HG03342 (cell line): ENCODE results near the gene CYBB.
A peak's percentile ranks its signal among the peaks of the same experiment; 100 is the strongest.

Experiments used
- ATAC-seq: cut with Tn5 transposase; IDR thresholded peaks from one replicate; pipeline ENCODE4 v1.9.1; 2021; ENCODE audit warnings: mild to moderate bottlenecking, moderate library complexity; ENCODE audit not compliant: unreplicated experiment

Gene CYBB

DNA sequence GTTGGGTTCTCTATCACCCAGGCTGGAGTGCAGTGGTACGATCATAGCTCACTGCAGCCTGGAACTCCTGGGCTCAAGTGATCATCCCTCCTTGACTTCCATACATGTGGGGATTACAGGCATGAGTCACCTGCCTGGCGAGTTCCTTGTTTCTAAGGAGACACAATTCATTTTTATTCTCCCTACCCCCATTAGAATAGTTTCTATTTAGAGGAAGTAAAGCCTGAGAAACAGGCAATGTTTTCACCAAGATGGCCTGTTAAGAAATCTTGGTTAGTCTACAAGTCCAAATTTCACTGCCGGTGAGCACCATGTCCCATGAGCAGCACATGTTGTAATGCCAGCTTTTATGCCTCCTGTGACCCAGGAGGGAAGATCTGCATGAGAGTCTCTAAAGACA, 5.7 kb downstream of the CYBB start:
- no peak for ATAC-seq

DNA sequence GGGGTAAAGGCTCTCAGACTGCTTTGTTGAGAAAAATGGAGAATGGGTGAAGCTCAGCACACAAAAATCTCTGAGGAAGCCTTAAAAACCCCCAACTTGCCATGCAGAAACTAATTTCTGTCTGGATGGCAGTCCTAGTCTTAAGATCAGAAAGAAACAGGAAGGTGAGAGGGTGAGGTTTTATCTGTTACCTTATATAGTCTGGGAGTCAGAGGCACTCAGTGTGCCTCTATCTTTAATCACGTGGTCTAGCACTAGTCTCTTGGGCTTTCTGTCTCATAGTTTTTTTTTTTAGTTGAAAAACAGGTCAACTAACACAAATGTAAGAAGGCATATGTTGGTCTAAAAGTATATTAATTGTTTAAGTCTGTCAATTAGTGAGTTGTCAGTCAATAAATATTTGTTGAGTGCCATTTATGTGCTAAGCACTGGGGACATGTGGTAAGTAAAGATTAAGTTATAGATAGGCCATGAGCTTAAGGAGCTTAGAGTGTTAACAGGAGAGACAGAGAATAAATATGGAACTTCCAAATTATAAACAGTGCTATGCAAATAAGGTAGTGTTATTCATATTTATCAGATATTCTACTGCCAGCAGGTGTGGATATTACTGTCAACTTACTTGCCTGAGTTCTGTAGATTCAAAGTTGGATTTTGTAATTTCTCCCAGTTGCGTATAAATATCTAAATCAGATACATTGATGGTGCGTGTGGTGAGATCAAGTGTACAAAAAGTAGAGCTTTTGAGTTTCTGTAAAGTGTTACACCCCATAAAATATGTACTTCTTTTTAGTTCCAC, 7.0 kb downstream of the CYBB start:
- ATAC-seq, result peak; percentile 67

DNA sequence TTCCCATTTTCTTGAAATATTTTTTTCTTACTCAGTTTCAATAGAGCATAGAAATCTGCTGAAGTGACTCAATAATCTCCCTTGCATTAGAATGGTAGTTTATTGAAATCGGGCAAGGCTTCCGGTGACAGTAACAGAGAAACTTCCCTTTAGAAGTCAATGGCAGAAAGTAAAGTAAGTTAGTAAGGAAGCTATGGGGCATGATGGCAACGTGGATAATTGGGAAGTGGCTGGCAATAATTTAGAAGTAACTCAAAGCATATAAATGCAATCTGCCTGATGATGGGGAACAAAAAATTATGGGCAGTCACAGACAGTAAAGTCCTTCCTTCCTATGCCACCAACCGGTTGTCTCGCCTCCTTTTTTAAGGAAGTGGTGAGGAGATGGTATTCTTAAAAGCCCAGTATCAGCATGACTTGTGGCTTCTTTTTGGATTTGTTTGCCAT, 7.6 kb downstream of the CYBB start:
- ATAC-seq, result peak; percentile 66

DNA sequence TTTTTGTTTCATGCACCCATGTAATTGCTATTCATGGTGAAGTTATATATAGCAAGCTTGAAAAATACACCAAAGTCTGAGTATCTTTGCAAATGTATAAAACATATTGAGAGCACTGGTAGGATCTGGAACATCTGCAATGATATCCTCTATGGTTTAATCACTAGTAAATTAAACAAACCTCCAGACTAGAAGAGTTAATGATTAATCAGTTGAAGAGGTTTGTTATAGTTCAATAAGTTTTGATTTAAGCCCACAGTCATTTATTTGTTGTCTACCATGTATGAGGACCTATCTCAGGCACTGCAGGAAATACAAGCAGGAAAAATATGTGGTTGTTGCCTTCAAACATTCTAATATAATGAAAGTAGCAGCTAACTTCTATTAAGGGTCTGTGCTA, 16.5 kb downstream of the CYBB start:
- ATAC-seq, result no peak

DNA sequence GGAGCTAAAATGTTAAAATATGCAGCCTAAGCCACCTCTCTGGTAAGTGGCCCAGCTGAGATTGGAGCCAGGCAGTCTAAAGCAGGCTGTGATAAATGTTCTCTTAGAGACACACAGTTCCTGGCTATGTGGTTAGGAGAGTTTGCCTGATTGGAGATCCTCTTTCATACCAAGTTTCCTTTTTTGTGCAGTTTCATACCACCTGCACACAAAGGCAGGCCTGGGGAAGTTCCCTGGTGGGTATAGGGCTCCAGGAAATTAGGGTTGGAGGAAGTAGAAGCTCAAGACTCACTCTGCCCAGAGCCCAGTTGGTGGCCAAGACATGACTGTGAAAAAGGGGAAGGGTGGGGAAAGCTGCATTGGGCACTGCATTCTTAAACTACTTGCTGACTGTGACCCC, 16.9 kb downstream of the CYBB start:
- ATAC-seq, result peak; percentile 70

DNA sequence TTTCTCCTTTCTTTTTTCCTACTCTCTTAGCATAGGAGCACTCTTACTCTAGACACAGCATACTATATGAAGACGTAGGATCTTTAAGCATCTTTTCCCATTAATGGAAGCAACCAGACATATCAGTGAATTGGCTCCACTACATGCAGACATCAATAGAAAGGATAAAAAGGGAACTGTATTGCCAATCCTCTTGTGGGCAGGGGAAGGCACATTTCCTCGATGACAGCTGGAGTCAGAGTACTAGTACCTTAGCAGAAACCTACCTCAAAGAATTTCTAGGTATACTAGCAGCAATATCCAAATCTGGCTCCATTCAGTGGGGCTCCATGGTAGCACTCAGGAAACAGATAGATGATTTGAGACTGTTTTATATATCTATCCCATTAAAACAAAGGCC, 20.1 kb downstream of the CYBB start:
- no peak for ATAC-seq

DNA sequence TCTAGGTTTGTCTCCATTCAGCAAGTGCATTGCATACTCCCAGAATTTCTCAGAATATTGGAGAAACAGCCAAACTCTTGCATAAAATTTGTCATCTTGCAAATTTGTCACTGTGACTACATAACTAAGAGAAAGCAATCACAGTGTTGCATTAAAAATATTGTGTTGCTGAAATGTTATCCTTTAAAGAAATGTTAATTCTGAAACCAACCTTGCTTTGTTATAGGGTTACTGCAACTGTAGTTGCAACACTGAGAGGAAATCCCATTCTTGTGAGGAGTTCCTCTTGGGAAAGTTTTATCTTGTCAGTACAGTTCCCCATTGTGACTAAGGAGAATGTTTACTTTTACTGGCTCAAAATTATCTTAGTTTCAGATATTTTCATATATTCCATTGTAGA, 20.9 kb downstream of the CYBB start:
- no peak for ATAC-seq

DNA sequence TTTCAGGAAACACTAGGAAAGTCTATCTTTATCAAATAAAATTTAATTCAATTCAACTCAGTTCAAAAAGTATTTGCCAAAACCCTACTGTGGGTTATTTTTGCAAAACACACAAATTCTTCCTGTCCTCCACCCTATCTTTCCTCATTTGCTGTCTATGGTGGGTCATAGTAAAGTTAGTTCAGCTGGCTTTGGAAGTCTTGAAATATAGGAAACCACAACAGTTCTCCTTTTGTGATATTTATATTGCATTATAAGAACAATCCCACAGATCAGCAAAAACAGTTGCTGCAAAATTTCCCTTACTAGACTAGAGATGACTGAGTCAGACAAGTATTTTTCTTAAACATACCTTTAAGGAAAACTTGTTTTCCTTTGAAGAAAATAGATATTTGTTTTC, 22.2 kb downstream of the CYBB start:
- ATAC-seq, result no peak

DNA sequence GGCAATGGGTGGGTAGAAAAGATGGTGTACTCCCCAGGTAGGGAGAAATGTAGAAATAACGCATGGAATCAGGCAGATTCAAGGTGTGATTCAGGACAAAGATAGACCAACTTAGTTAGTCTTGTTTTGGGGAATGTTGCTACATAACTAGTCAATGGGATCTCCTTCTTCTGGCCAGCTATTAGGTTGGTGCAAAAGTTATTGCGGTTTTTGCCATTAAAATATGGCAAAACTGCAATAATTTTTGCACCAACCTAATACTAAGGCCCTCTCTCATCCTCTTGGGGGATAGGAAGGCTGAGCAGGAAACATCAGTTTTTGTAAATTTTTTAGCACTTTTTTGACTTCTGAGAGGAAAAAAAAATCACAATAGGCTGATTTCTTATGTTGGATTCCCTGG, 23.2 kb downstream of the CYBB start:
- no peak for ATAC-seq

DNA sequence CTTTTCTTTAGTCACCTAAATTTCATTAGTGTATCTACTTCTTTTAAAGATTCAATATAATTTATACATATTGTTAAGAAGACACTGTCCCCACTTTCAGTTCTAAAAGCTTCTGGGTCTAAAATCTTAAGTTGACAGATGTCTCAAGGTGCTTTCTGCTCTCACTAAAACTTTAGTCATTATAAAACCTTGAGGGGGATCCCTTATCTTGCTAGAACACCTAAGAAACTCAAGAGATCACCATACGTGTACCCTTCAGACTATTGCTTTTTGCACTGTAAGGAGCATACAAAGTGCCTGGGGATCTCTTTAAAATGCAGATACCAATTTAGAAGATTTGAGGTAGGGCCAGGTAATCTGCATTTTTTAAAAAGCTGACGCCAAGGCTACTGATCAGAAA, 30.1 kb downstream of the CYBB start:
- no peak for ATAC-seq

DNA sequence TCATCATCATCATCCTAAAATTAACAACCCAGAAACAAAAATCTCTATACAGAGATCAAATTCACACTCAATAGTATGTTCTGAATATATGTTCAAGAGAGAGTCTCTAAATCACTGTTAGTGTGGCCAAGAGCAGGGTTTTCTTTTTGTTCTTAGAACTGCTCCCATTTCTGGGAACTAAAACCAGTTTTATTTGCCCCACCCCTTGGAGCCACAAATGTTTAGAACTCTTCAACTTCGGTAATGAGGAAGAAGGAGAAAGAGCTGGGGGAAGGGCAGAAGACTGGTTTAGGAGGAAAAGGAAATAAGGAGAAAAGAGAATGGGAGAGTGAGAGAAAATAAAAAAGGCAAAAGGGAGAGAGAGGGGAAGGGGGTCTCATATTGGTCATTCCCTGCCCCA, 32.3 kb downstream of the CYBB start:
- ATAC-seq, result no peak

DNA sequence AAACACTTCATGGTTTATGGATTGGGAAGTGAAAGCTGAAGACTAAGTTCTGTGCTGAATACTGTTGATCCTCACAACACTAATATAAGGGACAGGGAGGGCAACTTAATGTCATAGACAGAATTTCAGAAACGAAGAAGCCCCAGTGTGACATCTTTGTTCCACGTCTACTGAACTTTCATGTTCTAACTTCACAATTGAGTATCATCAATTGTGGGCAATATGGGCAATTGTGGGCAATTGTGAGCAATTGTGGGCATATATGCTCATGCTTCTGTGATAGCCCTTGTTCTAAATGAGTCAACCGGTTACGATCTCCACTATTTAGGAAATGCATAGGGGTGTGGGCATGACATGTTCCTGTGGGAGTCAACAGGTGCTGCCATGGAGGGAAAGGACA, 33.7 kb downstream of the CYBB start:
- ATAC-seq, result no peak

DNA sequence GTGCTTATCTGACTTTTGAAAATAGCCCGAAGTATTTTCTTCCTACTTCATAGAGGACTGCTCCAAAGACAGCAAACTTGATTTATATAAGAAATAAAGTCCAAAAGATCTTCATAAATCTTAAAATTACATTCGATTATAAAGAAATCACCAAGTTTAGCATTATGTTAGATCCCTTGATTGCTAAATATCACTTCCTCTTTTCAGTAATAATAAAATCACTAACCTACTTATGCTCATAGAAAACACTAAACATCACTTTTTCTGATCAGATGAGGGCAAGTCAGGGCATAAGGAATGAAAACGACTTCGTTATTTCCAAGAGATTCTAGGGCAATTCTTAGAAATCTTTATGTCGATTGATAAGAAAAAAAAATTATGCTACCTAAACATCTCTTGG, 35.5 kb downstream of the CYBB start:
- ATAC-seq, result no peak

DNA sequence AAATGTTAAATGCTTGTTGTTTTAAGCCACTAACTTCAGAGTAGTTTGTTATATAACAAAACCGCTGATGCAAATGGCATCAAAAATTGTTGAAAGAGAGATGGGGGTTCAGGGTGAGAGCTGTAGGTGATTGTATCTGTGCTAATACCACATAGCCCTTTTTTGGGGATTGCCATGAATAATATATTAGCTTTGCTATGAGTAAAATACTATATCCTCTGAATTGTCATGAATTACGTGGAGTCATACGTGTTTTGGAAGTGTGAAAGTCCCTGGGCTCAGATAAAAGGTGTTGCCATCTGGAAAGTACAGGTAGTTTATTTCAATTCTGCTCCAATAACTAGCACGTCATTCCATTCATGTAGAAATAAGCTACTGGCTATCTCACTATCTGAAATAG, 36.9 kb downstream of the CYBB start:
- ATAC-seq, result no peak

DNA sequence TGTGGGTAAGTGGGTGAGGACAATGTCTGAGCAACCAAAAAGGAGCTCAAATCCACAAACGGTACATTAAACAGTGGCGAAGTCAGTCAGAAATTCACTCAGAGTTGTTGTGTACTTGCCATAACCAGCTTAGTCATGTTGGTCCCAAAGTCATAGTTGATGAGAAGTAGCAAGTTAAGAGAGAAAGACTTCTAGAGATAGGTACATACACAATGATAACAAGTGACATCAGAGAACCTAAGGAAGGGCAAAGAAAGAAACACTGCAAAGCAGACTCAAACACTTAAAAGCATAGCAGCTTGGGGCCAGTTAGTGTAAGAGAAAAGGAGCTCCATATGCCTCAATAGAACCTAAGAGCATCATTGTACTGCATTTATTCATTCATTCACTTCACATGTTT, 37.3 kb downstream of the CYBB start:
- no peak for ATAC-seq

DNA sequence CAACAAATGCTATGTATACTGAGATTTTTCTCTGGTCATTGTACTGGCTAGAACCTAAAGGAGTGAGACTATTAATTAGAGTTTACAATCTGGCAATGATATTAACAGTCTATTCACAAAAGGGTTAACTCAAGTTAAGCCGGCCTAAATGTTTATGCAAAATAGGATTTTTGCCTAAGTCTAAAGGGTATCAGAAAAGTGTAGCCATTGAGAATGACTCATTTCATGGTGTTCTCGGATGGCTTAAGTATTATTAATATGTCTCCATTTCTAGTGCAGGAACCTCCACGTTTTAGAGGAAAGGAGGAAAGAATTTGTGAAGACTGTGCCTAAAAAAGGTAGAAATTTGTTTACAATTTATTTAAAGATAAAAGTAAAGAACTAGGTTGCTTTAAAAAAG, 37.7 kb downstream of the CYBB start:
- peak; percentile 49 for ATAC-seq

DNA sequence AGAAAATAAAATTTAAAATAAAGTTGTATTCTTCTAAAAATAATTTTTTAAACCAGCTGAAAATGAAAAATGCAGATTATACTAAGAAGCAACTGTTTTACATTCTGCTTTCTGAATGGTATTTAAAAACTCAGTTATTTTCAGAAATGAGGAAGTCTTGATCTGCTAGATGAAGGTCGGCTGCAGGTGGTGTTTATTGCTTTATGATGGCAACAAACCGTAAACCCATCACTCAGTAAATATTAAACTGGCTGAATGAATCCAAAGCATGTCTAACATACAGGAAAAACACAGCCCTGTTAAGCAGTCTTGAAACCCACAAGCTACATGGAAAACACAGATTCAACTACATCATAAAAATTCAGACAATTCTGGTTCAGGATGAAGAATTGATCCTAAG, 38.2 kb downstream of the CYBB start:
- peak; percentile 60 for ATAC-seq

DNA sequence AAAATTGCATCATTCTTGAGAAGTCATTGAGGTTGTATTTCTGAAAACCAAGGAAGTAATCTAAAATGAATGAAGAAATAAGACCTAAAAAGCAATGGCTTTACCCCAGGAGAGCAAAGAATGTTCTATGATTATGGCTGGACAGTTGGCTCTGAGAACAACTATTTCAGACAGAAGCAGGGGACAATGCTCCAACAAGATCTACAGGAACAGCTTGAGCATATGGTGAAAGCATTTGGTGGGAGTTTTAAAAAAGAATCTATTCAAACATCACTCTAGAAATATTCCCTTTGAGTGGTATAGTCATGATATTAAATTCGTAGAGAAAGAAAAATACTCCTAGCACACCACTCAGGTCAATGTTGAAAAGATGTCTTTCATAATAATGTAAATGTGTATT, 40.8 kb downstream of the CYBB start:
- no peak for ATAC-seq

DNA sequence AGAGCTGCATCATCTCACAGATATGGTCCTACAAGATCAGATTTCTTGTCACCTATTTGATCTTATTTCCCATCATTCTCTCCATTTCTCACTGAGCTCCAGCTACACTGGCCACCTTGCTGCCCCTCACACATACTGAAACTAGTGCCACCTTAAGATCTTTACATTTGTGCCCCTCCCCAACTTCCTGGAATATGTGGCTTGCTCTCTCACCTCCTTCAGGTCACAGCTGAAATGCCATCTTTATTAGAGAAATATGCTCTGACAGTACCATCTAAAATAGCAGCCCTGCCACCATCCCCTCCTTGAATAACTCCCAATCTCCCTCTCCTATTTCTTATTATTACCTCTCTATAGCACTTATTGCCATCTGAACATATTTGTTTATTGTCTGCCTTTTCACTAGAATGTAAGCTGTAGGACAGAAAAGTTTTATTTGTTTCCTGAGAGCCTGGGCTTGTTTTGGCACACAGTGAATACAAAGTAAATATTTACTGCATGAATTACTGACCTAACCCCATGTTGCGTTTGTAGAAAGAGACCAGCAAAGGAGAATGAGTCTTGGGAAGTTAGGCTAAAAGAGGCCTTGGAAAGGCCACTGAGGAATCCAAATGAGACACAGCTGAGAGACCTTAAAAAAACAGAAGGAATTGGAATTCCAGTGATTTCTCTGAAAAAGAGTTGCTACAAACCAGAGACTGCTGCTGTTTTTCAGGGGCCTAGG, 44.8 kb downstream of the CYBB start:
- ATAC-seq, result no peak

DNA sequence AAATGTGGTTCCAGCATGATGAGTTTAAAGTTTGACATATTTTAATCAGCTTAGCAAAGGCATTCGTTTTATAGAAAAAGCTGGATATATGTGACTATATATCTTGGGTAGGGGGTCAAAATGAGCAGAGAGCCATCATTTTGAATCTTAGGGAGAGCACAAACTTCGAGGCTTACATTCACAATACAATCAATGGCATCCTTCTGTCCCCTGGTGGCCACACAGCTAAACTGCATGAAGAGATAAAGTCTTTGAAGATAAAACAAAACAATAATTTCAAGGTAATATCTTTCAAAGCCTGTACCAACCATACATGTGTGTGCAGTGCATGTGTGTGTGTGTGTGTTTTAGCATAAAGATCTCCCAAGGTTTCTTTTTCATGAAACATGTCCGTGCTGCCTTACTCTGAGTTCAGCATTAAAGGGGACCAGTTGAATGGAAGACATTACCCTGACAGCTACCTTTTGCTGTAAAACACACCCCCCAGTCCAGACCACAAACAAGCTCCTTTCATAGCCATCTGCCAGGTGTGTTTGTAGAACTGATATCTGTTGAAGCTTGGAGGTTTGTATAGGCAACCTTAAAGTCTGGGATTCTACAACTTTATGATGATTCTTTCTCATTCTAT, 45.5 kb downstream of the CYBB start:
- ATAC-seq, result peak; percentile 66

DNA sequence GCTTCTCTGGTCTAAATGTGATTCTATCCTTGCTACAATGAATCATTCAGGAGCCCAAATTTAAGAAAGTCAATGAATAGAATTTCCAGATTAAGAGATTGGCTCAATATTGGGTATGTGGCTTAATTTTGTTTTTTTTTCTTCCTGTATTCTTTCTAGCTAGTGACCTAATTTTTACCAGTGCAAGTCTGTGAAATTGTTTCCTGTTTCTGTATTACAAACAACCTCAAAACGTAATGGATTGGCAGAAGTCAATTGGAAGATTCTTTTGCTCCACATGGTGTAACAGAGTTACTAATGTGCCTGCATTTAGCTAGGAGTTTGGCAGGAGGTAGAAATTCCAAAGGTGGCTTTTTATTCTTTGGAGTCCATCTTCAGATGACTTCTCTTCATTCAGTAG, 49.9 kb downstream of the CYBB start:
- no peak for ATAC-seq

DNA sequence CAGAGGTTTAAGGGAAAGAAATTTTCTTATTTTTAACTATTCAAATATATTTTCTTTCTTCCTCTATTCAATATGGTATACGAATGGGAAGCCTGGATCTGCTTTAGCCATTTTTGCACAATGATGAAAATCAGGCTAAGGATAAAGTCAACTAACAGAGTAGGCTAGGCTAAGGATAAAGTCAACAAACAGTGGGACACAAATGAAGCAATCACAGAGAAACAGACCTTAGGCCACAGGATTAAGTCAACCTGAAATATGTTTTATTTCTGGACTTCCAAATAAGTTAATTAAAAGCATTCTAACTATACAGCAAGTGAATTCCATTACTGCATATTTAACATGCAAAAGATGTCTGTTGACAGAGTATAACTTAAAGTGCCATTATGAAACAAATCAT, 50.5 kb downstream of the CYBB start:
- ATAC-seq, result no peak
